ENCODE measurements around the gene MPST.
"Not testable (repeated sequence)": the region's sequence is repeated elsewhere in the genome, so short reads cannot be mapped to it uniquely, and the experiment has no call there.

Gene MPST

DNA sequence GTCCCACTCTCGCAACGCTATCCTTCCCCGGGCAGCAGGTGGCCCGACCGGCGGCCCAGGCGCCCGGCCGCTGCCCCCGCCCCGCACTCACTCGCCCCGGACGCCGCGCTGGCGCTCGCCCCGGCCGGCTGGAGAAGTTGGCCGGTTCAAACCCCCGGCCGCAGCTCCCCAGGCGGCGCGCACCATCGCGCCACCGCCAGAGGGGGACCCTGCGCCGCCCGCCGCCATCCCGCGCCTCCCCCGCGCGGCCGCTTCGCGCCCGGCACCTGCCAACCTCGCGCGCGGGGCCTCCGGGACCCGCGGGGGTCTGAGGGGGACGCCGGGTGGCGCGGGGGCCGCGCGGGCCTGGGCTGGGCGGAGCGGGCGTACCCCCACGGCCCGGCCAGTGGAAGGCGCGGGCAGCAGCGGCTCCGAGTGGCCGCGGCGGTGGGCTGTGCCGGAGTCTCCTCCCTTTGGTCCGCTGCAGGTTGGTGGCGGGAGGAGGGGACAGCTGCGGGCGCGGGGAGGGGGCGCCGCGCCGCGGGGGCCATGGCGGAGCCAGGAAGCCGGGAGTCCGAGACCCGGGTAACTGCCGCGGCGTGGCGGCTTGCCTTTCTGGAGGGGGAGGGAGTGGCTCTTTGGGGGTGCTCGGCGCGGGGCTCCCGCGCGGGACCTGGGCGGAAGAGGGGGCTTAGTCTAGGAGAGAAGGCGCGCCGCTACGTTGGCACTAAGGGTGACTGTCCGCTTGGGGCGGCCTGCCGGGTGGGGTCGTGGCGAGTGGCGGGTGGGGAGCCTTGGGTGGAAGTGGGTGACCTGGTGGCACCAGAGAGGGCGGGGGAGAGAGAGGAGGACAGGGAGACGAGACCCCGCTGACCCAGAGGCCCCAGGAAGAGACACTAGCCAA is at the start of gene MPST, which contains the start of gene TST:
Gene MPST (plus strand): TSS at position 434 of the 883 bp plus-strand sequence. CDS start 95 bp downstream, at position 529.
Gene TST (minus strand): TSS at position 139 of the 883 bp plus-strand sequence. CDS start 715 bp downstream, outside the sequence.
- peak; percentile 62 for DNase-seq

DNA sequence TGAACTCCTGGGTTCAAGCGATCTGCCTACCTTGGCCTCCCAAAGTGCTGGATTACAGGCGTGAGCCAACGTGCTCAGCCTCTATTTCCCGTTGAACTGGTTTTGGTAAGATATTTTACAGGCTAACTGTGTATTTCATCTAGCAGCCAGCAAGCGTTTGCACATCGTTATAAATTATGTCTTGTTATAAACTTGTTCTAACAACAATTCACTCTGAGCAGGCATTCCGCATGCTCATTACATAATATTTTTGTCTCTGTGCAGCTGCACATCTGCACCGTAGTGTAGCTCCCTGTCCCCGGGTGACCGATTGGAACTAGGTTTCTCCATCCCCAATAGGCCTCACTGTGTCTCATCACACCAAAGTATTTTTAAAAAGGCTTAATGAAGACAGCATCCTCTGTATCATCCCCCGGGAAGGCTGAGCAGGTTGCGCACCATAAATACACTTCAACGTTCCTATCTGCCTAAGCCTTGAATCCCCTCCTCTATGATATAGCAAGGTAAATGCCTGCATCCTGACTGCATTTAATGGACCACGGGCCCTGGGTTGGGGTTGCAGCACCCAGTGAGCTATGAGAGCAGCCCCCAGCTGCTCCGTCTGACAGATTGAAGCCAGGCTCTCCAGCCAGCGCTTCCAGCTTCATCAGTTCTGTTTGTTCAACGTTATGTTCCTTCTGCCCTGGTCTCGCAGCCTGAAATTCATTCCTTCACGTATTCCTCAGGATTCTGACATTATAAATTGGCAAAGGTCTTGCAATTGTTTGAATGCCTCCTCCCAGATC is 48.0 kb upstream of the MPST start:
- no peak for DNase-seq

DNA sequence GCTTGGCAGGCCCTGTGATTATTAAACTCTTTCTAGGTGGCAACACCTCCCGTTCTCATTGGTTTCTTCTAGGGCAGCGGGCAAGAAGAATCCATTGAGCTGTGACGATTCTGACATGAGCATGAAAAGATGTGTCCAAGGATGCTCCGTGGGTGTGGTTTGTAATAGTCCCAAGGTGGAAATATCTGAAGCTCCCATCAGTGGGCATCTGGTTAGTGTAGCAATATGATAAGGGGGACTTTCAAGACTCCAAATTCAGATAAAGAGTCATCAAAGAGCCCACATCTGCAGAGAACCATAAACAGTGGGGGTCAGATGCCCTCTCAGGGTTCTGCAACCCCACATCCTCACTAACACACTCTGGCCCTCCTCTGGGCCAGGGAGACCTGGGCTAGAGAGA is 42.9 kb upstream of the MPST start:
- no peak for DNase-seq

DNA sequence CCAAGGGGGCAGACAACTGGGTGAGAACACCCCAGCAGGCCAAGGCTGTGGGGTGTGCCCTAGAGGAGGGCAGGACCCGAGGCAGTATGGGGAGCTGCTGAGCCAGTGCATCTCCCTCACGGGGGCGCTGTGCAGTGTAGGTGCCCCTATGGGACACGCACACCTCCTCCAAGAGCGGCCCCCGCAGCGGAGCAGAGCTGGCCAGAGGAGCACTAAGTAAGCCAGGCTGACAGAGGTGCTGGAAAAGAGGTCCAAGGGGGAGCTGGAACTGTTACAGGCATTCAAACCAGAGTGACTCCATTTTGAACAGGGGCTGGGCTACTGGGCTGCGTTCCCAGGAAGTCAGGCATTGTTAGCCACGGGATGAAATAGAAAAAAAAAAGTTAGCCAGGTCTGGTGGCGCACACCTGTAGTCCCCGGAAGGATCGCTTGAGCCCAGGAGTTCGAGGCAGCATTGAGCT is 42.1 kb upstream of the MPST start:
- DNase-seq, result peak; percentile 38

DNA sequence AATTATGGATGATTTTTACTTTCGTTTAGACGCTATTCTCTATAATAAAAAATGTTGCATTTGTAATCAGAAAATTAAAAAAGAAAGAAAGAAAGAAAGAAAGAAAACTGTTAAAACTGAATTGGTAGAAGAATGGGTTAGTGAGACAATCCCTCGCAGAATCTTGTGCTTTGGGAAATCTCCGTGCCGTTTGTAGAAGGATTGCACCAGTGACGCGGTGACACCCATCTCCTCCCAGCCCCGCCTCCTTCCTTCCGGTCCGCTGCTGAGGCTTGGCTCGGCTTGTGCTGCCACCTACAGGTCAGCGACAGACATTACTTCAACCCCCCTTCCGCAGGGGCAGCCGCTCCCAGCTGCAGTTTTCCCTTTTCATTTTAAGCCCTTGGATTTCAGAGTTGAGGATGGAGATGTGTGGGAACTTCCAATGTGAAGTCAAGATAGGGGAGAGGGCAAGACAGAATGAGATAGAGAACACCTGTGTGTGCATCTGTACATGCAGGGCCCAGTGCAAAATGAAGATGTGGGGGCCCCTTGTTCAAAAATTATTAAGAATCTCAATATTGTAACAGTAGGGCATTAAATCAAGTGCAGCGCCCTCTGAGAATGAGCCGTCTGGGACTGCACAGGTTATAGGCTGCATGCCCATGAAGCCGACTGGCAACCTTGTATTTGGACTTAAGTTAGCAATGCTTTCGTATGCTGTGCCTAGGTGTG is 41.4 kb upstream of the MPST start:
- peak; percentile 88 for DNase-seq

DNA sequence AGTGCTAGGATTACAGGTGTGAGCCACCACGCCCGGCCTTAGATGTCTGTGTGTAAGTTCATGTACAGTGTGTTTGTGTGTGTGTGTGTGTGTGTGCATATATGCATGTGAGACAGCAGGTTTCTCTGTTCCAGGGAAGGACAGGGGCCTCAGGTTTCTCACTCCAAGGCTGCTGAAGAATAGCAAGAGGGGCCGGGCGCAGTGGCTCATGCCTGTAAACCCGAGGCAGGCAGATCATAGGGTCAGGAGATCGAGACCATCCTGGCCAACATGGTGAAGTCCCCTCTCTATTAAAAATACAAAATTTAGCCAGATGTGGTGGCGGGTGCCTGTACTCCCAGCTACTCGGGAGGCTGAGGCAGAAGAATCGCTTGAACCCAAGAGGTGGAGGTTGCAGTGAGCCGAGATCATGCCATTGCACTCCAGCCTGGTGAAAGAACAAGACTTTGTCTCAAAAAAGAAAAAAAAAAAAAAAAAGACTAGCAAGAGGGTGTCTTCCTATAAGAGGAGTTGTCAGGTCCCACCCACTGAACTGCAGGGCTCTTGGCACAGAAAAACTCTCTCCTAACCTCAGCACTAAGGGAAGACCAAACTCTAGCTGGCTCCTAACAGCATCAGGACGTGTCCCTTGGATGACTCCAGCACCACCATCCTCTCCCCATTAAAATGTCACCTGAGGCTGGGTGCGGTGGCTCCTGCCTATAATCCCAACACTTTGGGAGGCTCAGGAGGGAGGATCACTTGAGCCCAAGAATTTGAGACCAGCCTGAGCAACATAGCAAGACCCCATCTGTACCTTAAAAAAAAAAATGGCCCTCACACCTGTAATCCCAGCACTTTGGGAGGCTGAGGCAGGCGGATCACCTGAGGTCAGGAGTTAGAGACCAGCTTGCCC is 40.3 kb upstream of the MPST start:
- no peak for DNase-seq

DNA sequence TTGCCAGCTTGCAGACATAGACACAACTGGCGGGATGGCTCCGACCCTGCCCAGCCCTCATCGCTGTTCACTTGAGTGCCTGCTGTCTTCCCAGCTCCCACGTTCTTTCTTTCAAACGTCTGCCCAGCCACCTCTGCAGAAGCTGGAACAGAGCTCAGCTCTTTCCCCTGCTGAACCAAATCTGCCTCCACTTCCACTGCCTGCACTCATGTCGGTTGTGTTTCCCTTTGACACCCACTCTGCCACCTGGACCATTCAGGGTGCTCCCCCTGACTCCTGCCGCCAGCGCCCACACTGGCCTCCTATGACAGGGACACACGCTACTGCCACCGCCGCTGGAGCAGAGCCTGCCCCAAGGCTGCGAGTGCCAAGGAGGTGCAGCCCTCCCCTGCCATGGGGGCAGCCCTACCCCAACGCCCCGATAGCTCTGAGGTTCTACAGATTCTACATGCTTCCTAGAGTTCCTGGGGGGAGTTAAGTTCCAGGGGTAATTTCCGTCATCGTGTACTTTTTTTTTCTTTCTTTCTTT is 38.2 kb upstream of the MPST start:
- no peak for DNase-seq

DNA sequence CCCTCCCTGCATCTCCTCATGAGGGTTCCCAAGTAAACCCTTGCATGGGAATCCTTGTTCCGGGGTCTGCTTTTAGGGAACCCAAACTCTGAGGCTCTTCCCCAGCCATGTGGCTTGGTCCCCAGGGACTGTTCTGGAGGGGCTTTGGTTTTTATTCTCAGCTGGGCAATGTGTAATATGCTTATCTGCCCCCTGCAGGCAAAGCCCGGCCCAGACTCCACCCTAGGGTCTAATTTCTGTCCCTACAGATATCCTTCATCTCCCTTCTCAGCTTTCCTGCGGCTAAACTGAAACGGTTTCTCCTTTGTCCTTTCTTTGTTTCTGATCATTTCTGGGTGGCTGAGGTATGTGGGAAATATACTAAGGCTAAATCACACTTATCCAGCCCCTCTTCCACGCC is 37.4 kb upstream of the MPST start:
- DNase-seq, result no peak

DNA sequence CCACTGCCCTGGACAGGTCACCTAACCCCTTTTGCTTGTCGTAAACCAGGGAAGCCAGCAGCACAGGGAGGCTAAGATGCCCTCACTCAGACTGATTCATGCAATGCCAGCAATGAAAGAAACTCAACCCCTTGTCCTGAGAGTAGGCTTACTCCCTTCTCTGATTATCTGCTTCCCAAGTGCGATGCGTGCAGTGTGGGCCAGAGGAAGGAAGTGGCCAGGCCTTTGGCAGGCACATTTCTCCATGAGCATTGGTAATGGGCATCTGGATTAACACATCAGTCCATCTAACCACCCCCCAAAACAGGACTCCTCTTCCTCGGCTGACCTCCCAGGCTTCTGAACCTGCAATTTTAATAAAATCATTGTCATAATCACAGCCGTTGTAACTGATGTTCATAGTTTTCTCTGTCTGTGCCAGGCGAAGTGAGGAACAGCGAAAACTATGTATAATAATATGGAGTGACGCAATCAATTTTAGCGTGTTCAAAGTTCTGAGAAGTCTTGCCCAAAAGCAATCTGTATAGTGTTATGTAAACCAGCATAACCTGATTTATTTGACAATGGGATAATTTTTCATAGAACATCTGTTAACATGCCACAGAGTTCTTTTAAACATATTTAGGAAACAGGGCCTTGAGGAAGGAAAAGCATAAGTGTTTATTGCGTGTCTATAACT is 34.2 kb upstream of the MPST start:
- no peak for DNase-seq

DNA sequence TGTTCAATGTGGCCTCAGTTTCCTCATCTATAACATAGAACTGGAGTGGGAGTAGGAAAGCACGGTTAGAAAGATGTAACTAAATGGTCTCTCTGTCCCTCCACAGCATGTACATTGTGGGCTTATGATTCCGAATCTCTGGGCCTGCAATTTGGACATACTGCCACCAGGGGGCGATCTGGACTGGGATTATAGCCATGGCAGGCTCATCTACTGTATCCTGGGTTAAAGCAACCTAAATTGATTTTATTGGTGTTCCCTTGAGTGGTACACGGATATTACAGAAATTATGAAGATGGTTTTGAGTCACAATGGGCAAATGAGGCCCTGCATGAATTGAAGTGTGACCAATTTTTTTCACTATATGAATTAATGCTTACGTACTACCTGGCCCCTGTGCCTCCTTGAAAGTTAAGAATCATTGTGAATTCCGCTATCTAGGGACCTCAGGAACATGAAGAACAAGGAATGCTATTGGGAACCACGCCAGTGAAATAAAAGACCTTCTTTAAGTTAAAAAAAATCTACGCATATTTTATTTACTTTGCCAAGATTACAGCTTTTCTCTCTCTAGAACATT is 33.2 kb upstream of the MPST start:
- no peak for DNase-seq

DNA sequence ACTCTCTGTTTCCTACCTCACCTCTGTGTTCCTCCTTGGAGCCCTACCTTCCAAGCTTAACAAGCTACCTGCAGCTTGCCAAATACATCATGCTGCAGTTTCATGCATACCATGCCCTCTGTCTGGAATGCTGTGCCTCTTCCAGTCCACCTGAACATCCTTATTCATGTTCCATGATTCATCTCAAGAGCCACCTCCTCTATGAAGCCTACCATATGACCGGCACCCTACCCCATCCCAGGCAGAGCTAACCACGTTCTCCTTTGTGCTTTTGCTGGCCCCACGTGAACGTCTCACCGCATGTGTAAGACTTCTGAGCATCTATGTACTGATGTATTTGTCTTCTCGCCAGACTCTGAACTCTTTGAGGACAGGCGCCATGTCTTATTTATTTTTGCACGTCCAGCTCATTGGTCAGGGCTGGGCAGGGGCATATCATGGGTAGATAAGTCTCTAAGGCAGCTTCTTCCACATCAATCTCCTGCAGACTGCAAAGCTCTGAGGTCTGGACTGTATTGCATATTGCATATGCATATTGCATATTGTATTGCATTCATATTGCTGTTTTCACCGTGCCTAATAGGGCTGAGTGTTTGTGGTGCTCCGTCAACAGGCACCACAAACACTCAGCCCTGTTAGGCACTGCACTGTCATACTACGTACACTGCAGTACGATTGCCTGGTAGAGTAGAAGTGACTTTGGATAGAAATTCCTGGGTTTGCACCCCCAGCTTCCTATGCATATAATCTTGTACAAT is 31.3 kb upstream of the MPST start:
- DNase-seq, result no peak

DNA sequence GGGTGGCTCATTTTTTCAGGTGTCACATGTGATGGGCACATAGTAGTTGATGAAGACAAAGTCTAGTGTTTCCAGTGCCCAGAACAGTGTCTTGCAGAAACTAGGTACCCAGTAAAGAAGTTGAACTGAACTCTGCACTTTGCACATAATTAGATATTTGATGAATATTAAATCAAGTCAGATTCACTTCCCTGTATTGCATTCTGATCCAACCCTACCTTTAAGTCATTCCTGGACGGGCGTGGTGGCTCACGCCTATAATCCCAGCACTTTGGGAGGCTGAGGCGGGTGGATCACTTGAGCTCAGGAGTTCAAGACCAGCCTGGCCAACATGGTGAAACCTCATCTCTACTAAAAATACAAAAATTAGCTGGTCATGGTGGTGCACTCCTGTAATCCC is 30.5 kb upstream of the MPST start:
- DNase-seq, result not testable (repeated sequence)

DNA sequence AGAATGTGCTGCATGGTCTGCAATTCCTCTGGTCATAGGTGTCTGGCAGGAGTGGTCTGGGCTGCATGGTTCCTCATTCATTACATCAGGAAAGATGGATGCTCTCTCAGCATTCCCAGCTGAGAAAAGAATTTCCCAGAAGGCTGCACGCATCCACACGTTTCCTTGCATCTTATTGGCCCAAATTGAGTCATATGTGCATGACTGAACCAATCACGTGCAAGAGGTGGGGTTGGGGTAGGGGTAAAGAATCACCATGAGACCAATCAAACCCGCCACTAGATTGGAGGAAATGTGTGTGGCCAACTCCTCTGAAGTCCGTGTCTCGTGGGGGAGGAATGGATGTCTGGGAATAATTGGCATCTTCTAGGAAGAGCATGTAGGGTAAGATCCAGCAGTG is 29.1 kb upstream of the MPST start:
- no peak for DNase-seq

DNA sequence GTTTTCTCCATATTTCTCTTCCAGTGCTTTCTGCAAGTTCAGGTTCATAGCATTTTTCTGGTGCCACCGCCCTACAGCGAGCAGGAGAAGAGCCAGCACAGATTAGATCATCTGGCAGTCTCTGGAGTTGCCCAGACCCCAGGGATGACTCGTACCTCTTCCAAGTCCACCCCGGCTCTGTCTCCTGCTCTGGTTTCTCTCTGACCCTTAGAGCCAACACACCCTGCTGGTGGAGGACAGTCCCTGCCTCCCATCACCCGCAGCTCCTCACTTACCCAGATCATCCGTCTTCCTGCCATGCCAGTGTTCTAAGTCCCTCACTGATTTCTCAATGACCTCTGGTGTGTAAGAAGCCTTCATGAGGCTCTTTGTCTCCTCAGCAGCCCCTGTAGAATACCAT is 28.3 kb upstream of the MPST start:
- no peak for DNase-seq

DNA sequence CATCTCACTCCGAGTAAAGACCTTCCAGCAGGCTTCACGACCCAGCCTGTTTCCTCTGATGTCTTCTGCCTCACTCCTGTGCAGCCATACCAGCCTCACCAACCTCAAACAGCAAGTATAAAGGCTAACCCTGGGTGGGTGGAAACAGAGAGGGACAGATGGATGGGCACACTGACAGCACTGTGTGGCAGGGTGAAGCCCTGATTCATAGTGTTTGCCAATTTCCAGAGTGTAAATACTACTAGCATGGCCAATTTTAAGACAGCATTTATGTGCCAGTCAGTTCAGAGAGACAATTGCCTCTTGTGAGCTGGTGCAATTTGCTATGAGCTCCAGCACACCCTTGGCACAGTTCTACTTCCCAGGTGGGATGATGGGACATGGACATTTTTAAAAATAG is 21.8 kb upstream of the MPST start:
- DNase-seq, result no peak

DNA sequence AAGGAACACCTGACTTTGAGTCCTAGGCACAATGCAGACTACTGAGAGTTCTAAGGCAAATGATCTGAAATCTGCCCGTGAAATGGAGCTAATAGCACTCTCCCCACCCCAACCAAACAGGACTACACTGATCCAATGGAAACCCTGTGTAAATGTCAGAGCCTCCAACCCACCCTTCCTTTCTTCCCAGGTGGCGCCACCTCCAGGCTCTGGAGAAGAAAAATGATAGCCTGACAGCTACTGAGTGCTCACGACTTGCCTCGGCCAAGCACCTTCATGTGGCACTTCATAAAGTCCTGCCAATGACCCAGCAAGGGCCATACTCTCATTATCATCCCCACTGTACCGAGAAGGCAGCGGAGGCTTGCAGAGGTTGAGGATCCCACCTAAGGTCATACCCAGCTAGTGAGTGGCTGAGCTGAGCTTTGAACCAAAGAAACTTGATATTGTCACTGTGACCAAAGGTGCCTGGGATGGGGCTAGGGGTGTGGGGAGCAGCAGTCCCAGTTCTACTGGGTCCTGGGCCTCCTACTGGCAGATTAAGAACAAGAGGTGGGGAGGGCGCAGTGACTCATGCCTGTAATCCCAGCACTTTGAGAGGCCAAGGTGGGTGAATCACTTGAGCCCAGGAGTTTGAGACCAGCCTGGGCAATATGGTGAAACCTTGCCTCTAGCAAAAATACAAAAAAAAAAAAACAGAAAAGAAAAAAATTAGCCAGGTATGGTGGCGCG is 20.8 kb upstream of the MPST start:
- no peak for DNase-seq

DNA sequence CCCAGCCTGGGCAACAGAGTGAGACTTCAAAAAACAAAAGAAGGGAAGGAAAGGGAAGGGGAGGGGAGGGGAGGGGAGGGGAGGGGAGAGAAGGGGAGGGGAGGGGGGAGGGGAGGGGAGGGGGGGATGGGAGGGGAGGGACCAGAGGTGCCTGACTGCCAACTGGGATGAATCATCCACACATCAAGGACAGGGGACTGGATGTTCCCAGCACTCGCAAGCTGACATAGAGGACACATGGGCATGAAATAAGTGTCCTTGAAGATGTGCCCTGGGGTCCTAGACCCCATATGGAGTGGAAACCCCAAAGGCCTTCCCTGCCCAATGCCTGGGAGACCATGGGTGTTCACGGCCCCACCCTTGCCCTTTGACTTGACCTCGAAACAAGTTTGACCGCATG is 20.1 kb upstream of the MPST start:
- DNase-seq, result no peak

DNA sequence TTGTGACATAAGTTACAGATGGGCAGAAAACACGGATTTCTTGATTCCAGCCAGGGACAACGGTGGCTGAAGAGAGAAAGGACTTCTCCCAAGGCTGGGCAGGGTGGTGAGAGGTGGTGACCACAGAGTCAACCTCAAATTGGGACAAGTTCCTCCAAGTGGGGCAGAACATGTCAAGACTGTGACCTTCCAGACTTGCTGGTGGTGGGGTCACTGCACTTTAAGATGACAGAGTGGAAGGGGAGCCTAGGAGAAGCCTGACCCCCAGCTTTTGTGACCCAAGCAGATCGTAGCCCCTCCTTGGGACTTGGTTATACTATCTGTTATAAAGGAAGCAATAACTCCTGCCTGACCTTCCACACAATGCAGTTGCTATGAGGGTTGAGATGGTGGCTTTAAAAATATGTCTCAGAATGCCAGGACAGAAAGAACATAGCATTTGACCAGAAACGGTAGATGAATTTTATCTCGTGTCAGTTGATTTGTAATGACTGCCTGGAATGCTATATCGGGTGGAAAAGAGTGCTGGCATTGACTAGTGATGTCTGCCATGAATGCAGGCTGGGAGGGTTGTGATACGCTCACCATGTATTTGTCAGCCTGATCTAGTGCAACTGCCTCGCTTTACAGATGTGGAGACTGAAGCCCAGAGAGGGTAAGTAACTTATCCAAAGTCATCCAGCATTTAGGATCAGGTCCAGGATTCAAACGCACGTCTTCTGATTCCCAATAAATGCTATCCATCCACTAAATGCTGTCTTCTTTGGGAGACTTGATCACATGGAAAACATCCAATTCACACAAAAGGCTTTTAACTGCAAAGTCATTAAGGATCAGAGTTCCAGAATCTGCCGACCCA is 18.6 kb upstream of the MPST start:
- no peak for DNase-seq

Measured in NCI-H1092 treated with DMSO at 0.1 percent for 48 hours (cell line).